ENCODE data around the gene PRKAG2.

GRCh38 chr7:151763420-151763984 lies 113.4 kb downstream of the PRKAG2 start:
- TF ChIP-seq, protein P1, sequence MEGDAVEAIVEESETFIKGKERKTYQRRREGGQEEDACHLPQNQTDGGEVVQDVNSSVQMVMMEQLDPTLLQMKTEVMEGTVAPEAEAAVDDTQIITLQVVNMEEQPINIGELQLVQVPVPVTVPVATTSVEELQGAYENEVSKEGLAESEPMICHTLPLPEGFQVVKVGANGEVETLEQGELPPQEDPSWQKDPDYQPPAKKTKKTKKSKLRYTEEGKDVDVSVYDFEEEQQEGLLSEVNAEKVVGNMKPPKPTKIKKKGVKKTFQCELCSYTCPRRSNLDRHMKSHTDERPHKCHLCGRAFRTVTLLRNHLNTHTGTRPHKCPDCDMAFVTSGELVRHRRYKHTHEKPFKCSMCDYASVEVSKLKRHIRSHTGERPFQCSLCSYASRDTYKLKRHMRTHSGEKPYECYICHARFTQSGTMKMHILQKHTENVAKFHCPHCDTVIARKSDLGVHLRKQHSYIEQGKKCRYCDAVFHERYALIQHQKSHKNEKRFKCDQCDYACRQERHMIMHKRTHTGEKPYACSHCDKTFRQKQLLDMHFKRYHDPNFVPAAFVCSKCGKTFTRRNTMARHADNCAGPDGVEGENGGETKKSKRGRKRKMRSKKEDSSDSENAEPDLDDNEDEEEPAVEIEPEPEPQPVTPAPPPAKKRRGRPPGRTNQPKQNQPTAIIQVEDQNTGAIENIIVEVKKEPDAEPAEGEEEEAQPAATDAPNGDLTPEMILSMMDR (IDR thresholded peaks at IDR 0.05) = no peak
- TF ChIP-seq POLR2A (IDR thresholded peaks at IDR 0.05) = no peak

Data from transverse colon (tissue), 3 donors.